Loucy (cell line): Measurements from ENCODE around the gene LPP.

ENCODE experiments used
- H2AFZ ChIP-seq: fragments of 200-600 bp; sonication (generic); 2 replicates; pipeline ENCODE4 v1.6.0; 2016; ENCODE audit warnings: antibody characterized with exemption, mild to moderate bottlenecking, low read length, moderate library complexity
- H3F3A ChIP-seq: fragments of 200-600 bp; 2 replicates; pipeline ENCODE4 v1.6.0; 2016; ENCODE audit warnings: antibody characterized with exemption, low read depth, mild to moderate bottlenecking
- H3K27me3 ChIP-seq: fragments of 200-600 bp; sonication (generic); 2 replicates; pipeline ENCODE4 v1.6.1; 2014; ENCODE audit warnings: low read length, mild to moderate bottlenecking; ENCODE audit not compliant: insufficient read depth, poor library complexity, severe bottlenecking
- H3K36me3 ChIP-seq: fragments of 200-600 bp; sonication (generic); 2 replicates; pipeline ENCODE4 v1.6.1; 2016; ENCODE audit warnings: low read length; ENCODE audit not compliant: insufficient read depth
- H3K4me1 ChIP-seq: fragments of 200-600 bp; sonication (generic); 2 replicates; pipeline ENCODE4 v1.5.1; 2014; ENCODE audit warnings: low read length, mild to moderate bottlenecking; ENCODE audit not compliant: insufficient read depth, poor library complexity, severe bottlenecking
- H3K4me2 ChIP-seq: fragments of 200-600 bp; sonication (generic); 2 replicates; pipeline ENCODE4 v1.6.0; 2014; ENCODE audit warnings: antibody characterized with exemption, low read length, low read depth, mild to moderate bottlenecking; ENCODE audit not compliant: poor library complexity, severe bottlenecking
- H3K4me3 ChIP-seq: fragments of 200-600 bp; sonication (generic); 2 replicates; pipeline ENCODE4 v1.5.1; 2014; ENCODE audit warnings: low read length, mild to moderate bottlenecking, mixed read lengths; ENCODE audit not compliant: poor library complexity, severe bottlenecking
- H3K79me2 ChIP-seq: fragments of 200-600 bp; sonication (generic); 2 replicates; pipeline ENCODE4 v1.6.1; 2014; ENCODE audit warnings: low read length; ENCODE audit not compliant: insufficient read depth
- H3K9ac ChIP-seq: fragments of 200-600 bp; sonication (generic); 2 replicates; pipeline ENCODE4 v1.6.0; 2014; ENCODE audit warnings: mild to moderate bottlenecking, low read depth, low read length, moderate library complexity; ENCODE audit not compliant: poor library complexity, severe bottlenecking
- H3K9me2 ChIP-seq: fragments of 200-600 bp; sonication (generic); replicated peaks from 2 replicates; pipeline ENCODE4 v1.6.1; 2016; ENCODE audit warnings: low read depth, low read length, mixed read lengths
- H3K9me3 ChIP-seq: fragments of 200-600 bp; sonication (generic); 2 replicates; pipeline ENCODE4 v1.6.1; 2014; ENCODE audit warnings: mild to moderate bottlenecking, antibody characterized with exemption, low read length, low read depth; ENCODE audit not compliant: insufficient read depth
- H4K20me1 ChIP-seq: fragments of 200-600 bp; sonication (generic); 2 replicates; pipeline ENCODE4 v1.6.0; 2014; ENCODE audit warnings: antibody characterized with exemption, low read length, mild to moderate bottlenecking; ENCODE audit not compliant: insufficient read depth, poor library complexity, severe bottlenecking
- CTCF ChIP-seq: fragments of 200-600 bp; sonication (generic); conservative IDR thresholded peaks from 2 replicates; pipeline ENCODE4 v1.5.1; 2014; ENCODE audit warnings: mild to moderate bottlenecking, antibody characterized with exemption, low read length
- EZH2phosphoT487 ChIP-seq: fragments of 200-600 bp; IDR thresholded peaks from 2 replicates; pipeline ENCODE4 v1.6.1; 2018; ENCODE audit warnings: antibody characterized with exemption, mild to moderate bottlenecking, moderate library complexity, borderline replicate concordance

LPP gene

GRCh38 chr3:188721312-188721711, 567.4 kb downstream of the LPP start:
- H4K20me1 ChIP-seq: no peaks in the 10 kb centered on the region
- no peaks in the 10 kb centered on the region for H3K9me2 ChIP-seq
- H2AFZ ChIP-seq: no peak overlapping the region
- no peaks in the 10 kb centered on the region for H3K36me3 ChIP-seq
- H3K79me2 ChIP-seq: no peaks in the 10 kb centered on the region
- no peak overlapping the region for H3K9ac ChIP-seq
- H3K4me1 ChIP-seq: peaks cover 18% of the 10 kb centered on the region
- no peaks in the 10 kb centered on the region for H3F3A ChIP-seq
- H3K4me2 ChIP-seq: peak overlapping the region; percentile 4
- H3K4me3 ChIP-seq: no peak overlapping the region
- no peaks in the 10 kb centered on the region for H3K9me3 ChIP-seq
- no peaks in the 10 kb centered on the region for H3K27me3 ChIP-seq
- TF ChIP-seq EZH2phosphoT487 (no peak), CTCF (no peak)

GRCh38 chr3:188721990-188722389, 568.0 kb downstream of the LPP start:
- Histone ChIP-seq H3K27me3 (no peaks in the 10 kb centered on the region), H3K4me1 (peaks cover 18% of the 10 kb centered on the region), H3K4me2 (peak overlapping the region; percentile 4), H3K9me3 (no peaks in the 10 kb centered on the region), H4K20me1 (no peaks in the 10 kb centered on the region), H3K9ac (no peak overlapping the region), H2AFZ (no peak overlapping the region), H3K9me2 (no peaks in the 10 kb centered on the region), H3F3A (no peaks in the 10 kb centered on the region), H3K4me3 (no peak overlapping the region), H3K36me3 (no peaks in the 10 kb centered on the region), H3K79me2 (no peaks in the 10 kb centered on the region)
- no peak for TF ChIP-seq EZH2phosphoT487
- no peak for TF ChIP-seq CTCF

- no peak for TF ChIP-seq CTCF
- no peak for TF ChIP-seq EZH2phosphoT487
- Histone ChIP-seq H3K9ac (no peak overlapping the region), H2AFZ (no peak overlapping the region), H3K4me2 (no peak overlapping the region), H3K27me3 (no peaks in the 10 kb centered on the region), H3K9me3 (no peaks in the 10 kb centered on the region), H3K4me1 (peaks cover 18% of the 10 kb centered on the region), H3K36me3 (no peaks in the 10 kb centered on the region), H3K4me3 (no peak overlapping the region), H4K20me1 (no peaks in the 10 kb centered on the region), H3K79me2 (no peaks in the 10 kb centered on the region), H3F3A (no peaks in the 10 kb centered on the region), H3K9me2 (no peaks in the 10 kb centered on the region)
These were observed 569.0 kb downstream of the LPP start for GRCh38 chr3:188722963-188723362.
